GM23248 (cell line): ENCODE measurements around the gene KRT9. TPM values are rescaled to one million over a fixed set of nuclear protein-coding genes. Genes with fewer than 3 reads are reported as not detected.

Source experiments
- DNase-seq: peaks from one replicate; pipeline ENCODE4 v3.0.0-alpha.2; 2015
- H2AFZ ChIP-seq: fragments of 200-600 bp; sonication (generic); 2 replicates; pipeline ENCODE4 v1.6.1; 2016; ENCODE audit warnings: antibody characterized with exemption
- H3F3A ChIP-seq: fragments of 200-600 bp; sonication (generic); 2 replicates; pipeline ENCODE4 v1.6.1; 2016; ENCODE audit warnings: mild to moderate bottlenecking, antibody characterized with exemption, mixed run types; ENCODE audit not compliant: insufficient read depth
- H3K27ac ChIP-seq: fragments of 200-600 bp; sonication (generic); 2 replicates; pipeline ENCODE4 v1.5.1; 2016; ENCODE audit warnings: mild to moderate bottlenecking
- H3K27me3 ChIP-seq: fragments of 200-600 bp; sonication (generic); replicated peaks from 2 replicates; pipeline ENCODE4 v1.6.1; 2016; ENCODE audit warnings: mild to moderate bottlenecking; ENCODE audit not compliant: insufficient read depth
- H3K36me3 ChIP-seq: fragments of 200-600 bp; sonication (generic); 2 replicates; pipeline ENCODE4 v1.6.1; 2016; ENCODE audit warnings: low read depth, mild to moderate bottlenecking
- H3K4me1 ChIP-seq: fragments of 200-600 bp; sonication (generic); 2 replicates; pipeline ENCODE4 v1.6.1; 2016; ENCODE audit warnings: mild to moderate bottlenecking; ENCODE audit not compliant: insufficient read depth
- H3K4me2 ChIP-seq: fragments of 200-600 bp; sonication (generic); one replicate; pipeline ENCODE4 v1.6.1; 2016; ENCODE audit warnings: mild to moderate bottlenecking; ENCODE audit not compliant: unreplicated experiment
- H3K4me3 ChIP-seq: fragments of 200-600 bp; sonication (generic); 2 replicates; pipeline ENCODE4 v1.5.1; 2016; ENCODE audit warnings: mild to moderate bottlenecking
- H3K79me2 ChIP-seq: fragments of 200-600 bp; sonication (generic); 2 replicates; pipeline ENCODE4 v1.6.1; 2016; ENCODE audit warnings: mild to moderate bottlenecking; ENCODE audit not compliant: insufficient read depth
- H3K9ac ChIP-seq: fragments of 200-600 bp; sonication (generic); 2 replicates; pipeline ENCODE4 v1.6.1; 2016; ENCODE audit warnings: mild to moderate bottlenecking
- H3K9me2 ChIP-seq: fragments of 200-600 bp; sonication (generic); 2 replicates; pipeline ENCODE4 v1.6.1; 2016; ENCODE audit warnings: mixed run types, mild to moderate bottlenecking, moderate library complexity; ENCODE audit not compliant: insufficient read depth
- H3K9me3 ChIP-seq: fragments of 200-600 bp; sonication (generic); one replicate; pipeline ENCODE4 v1.6.1; 2017; ENCODE audit warnings: low read depth
- H4K20me1 ChIP-seq: fragments of 200-600 bp; sonication (generic); 2 replicates; pipeline ENCODE4 v1.6.0; 2016; ENCODE audit not compliant: insufficient read depth
- EZH2 ChIP-seq: fragments of 200-600 bp; sonication (generic); IDR thresholded peaks from 2 replicates; pipeline ENCODE4 v1.6.1; 2018; ENCODE audit warnings: antibody characterized with exemption, mild to moderate bottlenecking; ENCODE audit not compliant: insufficient read depth, poor library complexity, severe bottlenecking
- EZH2phosphoT487 ChIP-seq: fragments of 200-600 bp; sonication (generic); IDR thresholded peaks from 2 replicates; pipeline ENCODE4 v1.6.1; 2018; ENCODE audit warnings: antibody characterized with exemption, moderate library complexity, mild to moderate bottlenecking, low read depth; ENCODE audit not compliant: insufficient read depth
- WGBS, 2 experiments: methylation state at CpG; one replicate each; pipeline ENCODE4 v1.1.6; 2015 to 2017; ENCODE audit warnings: low lambda C conversion rate in 2 of 2, low coverage in 1 of 2; ENCODE audit errors: missing lambda C conversion rate in 2 of 2; 5-methylcytosine and 5-hydroxymethylcytosine counted together
- in situ Hi-C: fragments of 300-500 bp; cut with MboI; formaldehyde crosslinking; loops from 2 replicates; pipeline ENCODE4 v1.15.0; 2020
- polyA plus RNA-seq: library from polyadenylated mRNA; unstranded; fragments of >200 nt; fragmentation: Nextera tagmentation; extraction: Ambion mirVana; gene quantifications from 2 replicates; pipeline ENCODE4 v1.2.1, GENCODE V29; 2016
- total RNA-seq: library from RNA; depleted of rRNA; stranded (reverse); fragments of >200 nt; shearing (Covaris generic); gene quantifications from 2 replicates; pipeline ENCODE4 v1.2.3, GENCODE V29; 2014

The KRT9 gene
- total and polyA plus RNA-seq, 2 experiments from 2014 or later = not detected

- no peaks in the 10 kb centered on the region for H3K4me1 ChIP-seq
- no peak overlapping the region for H2AFZ ChIP-seq
- H3K4me2 ChIP-seq = no peak overlapping the region
- TF ChIP-seq EZH2 = no peak
- TF ChIP-seq EZH2phosphoT487 = no peak
- no peak overlapping the region for H3K27ac ChIP-seq
- peaks cover 35% of the 10 kb centered on the region; the same call in 1 of the 2 replicates for H3K27me3 ChIP-seq
- no peak overlapping the region for H3K9ac ChIP-seq
- no peaks in the 10 kb centered on the region for H4K20me1 ChIP-seq
- no peaks in the 10 kb centered on the region for H3K9me2 ChIP-seq
- no peaks in the 10 kb centered on the region for H3K9me3 ChIP-seq
- no peak for DNase-seq
- H3K4me3 ChIP-seq = no peak overlapping the region
- H3K36me3 ChIP-seq = no peaks in the 10 kb centered on the region
- no peaks in the 10 kb centered on the region for H3F3A ChIP-seq
- no peaks in the 10 kb centered on the region for H3K79me2 ChIP-seq
- 57 to 62% methylated on average over 11 to 12 of the region's 12 CpGs for WGBS, 2 experiments
- in situ Hi-C loops = no loop called here
Observed at GRCh38 chr17:41592601-41593305, 20.9 kb upstream of the KRT9 start.

- Histone ChIP-seq H3K4me1 (no peaks in the 10 kb centered on the region), H3K27me3 (peaks cover 23% of the 10 kb centered on the region; the same call in 1 of the 2 replicates), H4K20me1 (no peaks in the 10 kb centered on the region), H3K9me3 (no peaks in the 10 kb centered on the region), H3K4me2 (no peak overlapping the region), H3F3A (no peaks in the 10 kb centered on the region), H3K9ac (no peak overlapping the region), H3K9me2 (no peaks in the 10 kb centered on the region), H3K27ac (no peak overlapping the region), H2AFZ (no peak overlapping the region), H3K79me2 (no peaks in the 10 kb centered on the region), H3K4me3 (no peak overlapping the region), H3K36me3 (no peaks in the 10 kb centered on the region)
- no peak for DNase-seq
- TF ChIP-seq EZH2 = no peak
- no peak for TF ChIP-seq EZH2phosphoT487
- in situ Hi-C loops = no loop called here
- 39 to 45% methylated on average over 3 of the region's 3 CpGs for WGBS, 2 experiments
Observed at GRCh38 chr17:41589301-41589700, 17.4 kb upstream of the KRT9 start.

- Histone ChIP-seq H3K9me3 (no peaks in the 10 kb centered on the region), H3K79me2 (no peaks in the 10 kb centered on the region), H2AFZ (no peak overlapping the region), H3K4me2 (no peak overlapping the region), H3K4me3 (no peak overlapping the region), H3F3A (no peaks in the 10 kb centered on the region), H3K27me3 (peaks cover 16% of the 10 kb centered on the region; the same call in 1 of the 2 replicates), H3K36me3 (no peaks in the 10 kb centered on the region), H3K4me1 (no peaks in the 10 kb centered on the region), H3K9ac (no peak overlapping the region), H3K27ac (no peak overlapping the region), H3K9me2 (no peaks in the 10 kb centered on the region), H4K20me1 (no peaks in the 10 kb centered on the region)
- WGBS, 2 experiments = 66 to 71% methylated on average over 6 to 7 of the region's 8 CpGs
- in situ Hi-C loops = no loop called here
- peak; percentile 10 for DNase-seq
- no peak for TF ChIP-seq EZH2phosphoT487
- no peak for TF ChIP-seq EZH2
Observed at GRCh38 chr17:41588126-41588810, 16.4 kb upstream of the KRT9 start.

- no peak within 1 kb of the TSS for H3K9ac ChIP-seq
- no peaks in the 10 kb centered on the region for H4K20me1 ChIP-seq
- no peak for DNase-seq
- no peak for TF ChIP-seq EZH2
- in situ Hi-C loops = no loop called here
- H3K4me1 ChIP-seq = no peaks in the 10 kb centered on the region
- H3K4me3 ChIP-seq = no peak within 1 kb of the TSS
- no peaks in the 10 kb centered on the region for H3K9me2 ChIP-seq
- no peaks in the 10 kb centered on the region for H3K79me2 ChIP-seq
- peaks cover 11% of the 10 kb centered on the region; the same call in 1 of the 2 replicates for H3K27me3 ChIP-seq
- no peak within 1 kb of the TSS for H2AFZ ChIP-seq
- 56 to 59% methylated on average over 15 of the region's 15 CpGs for WGBS, 2 experiments
- H3F3A ChIP-seq = no peaks in the 10 kb centered on the region
- H3K36me3 ChIP-seq = no peaks in the 10 kb centered on the region
- H3K4me2 ChIP-seq = no peak within 1 kb of the TSS
- H3K27ac ChIP-seq = no peak within 1 kb of the TSS
- H3K9me3 ChIP-seq = no peaks in the 10 kb centered on the region
Observed at GRCh38 chr17:41586863-41587495, 15.1 kb upstream of the KRT9 start, which contains the start of gene KRT14. KRT14 (minus strand) TSS chr17:41586895; CDS start chr17:41586834, 61 bp downstream.
